CD1c-positive myeloid dendritic cell (primary cell): ENCODE data around the gene TRIM24.
"Not testable (repeated sequence)": the region's sequence is repeated elsewhere in the genome, so short reads cannot be mapped to it uniquely, and the experiment has no call there.

Experiments used
- DNase-seq: peaks from one replicate; pipeline ENCODE4 v3.0.0-alpha.2; 2016; ENCODE audit errors: extremely low spot score

TRIM24 gene

GRCh38 chr7:138460176-138460648 lies at the start of gene TRIM24:
Gene TRIM24 (plus strand): TSS chr7:138460259. CDS start chr7:138460549, 290 bp downstream.
- DNase-seq, result peak; percentile 99

- not testable (repeated sequence) for DNase-seq
Observed at GRCh38 chr7:138412077-138412476, 48.0 kb upstream of the TRIM24 start.

- not testable (repeated sequence) for DNase-seq
Observed at GRCh38 chr7:138412921-138413320, 47.1 kb upstream of the TRIM24 start.

GRCh38 chr7:138417078-138417700 lies 42.9 kb upstream of the TRIM24 start:
- no peak for DNase-seq

- no peak for DNase-seq
Observed at GRCh38 chr7:138417764-138418163, 42.3 kb upstream of the TRIM24 start.

GRCh38 chr7:138418403-138418802 lies 41.7 kb upstream of the TRIM24 start:
- not testable (repeated sequence) for DNase-seq

- no peak for DNase-seq
Observed at GRCh38 chr7:138425026-138425425, 35.0 kb upstream of the TRIM24 start.

- DNase-seq, result peak; percentile 32
Observed at GRCh38 chr7:138429577-138430250, 30.3 kb upstream of the TRIM24 start.

GRCh38 chr7:138431517-138431916 lies 28.5 kb upstream of the TRIM24 start:
- DNase-seq, result no peak

- DNase-seq, result no peak
Observed at GRCh38 chr7:138433583-138434443, 26.2 kb upstream of the TRIM24 start.

- no peak for DNase-seq
Observed at GRCh38 chr7:138434597-138435019, 25.5 kb upstream of the TRIM24 start.

GRCh38 chr7:138435231-138435919 lies 24.7 kb upstream of the TRIM24 start:
- DNase-seq, result no peak

GRCh38 chr7:138436388-138436787 lies 23.7 kb upstream of the TRIM24 start:
- no peak for DNase-seq

GRCh38 chr7:138440460-138440859 lies 19.6 kb upstream of the TRIM24 start:
- DNase-seq, result no peak

GRCh38 chr7:138442822-138443221 lies 17.2 kb upstream of the TRIM24 start:
- no peak for DNase-seq

GRCh38 chr7:138449580-138449979 lies 10.5 kb upstream of the TRIM24 start:
- no peak for DNase-seq

- no peak for DNase-seq
Observed at GRCh38 chr7:138455609-138456008, 4.5 kb upstream of the TRIM24 start.

- no peak for DNase-seq
Observed at GRCh38 chr7:138456220-138456619, 3.8 kb upstream of the TRIM24 start.

- peak; percentile 40 for DNase-seq
Observed at GRCh38 chr7:138458576-138459412, 1.3 kb upstream of the TRIM24 start.

- DNase-seq, result no peak
Observed at GRCh38 chr7:138459413-138460175, 465 bp upstream of the TRIM24 start.
